ENCODE data around the gene FABP7.
"Not testable (repeated sequence)": the region's sequence is repeated elsewhere in the genome, so short reads cannot be mapped to it uniquely, and the experiment has no call there.

Gene FABP7

DNA sequence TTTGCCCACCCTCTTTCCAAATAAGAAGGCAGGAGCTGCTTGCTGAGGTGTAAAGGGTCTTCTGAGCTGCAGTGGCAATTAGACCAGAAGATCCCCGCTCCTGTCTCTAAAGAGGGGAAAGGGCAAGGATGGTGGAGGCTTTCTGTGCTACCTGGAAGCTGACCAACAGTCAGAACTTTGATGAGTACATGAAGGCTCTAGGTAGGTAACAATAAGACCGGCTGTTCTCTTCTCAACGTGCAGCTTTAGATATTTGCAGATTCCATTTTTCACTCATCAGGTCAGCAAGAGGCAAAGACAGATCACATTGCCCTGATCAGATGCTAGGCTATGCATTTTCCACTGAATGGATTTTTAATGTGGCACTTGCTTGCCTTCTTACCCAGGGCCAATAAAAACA lies at the start of gene FABP7:
Gene FABP7, plus strand, starts transcription at position 50 of the 400 bp plus-strand sequence. Its CDS starts 79 bp downstream, at position 129.
- DNase-seq (ENCODE audit: low spot score), result no peak

DNA sequence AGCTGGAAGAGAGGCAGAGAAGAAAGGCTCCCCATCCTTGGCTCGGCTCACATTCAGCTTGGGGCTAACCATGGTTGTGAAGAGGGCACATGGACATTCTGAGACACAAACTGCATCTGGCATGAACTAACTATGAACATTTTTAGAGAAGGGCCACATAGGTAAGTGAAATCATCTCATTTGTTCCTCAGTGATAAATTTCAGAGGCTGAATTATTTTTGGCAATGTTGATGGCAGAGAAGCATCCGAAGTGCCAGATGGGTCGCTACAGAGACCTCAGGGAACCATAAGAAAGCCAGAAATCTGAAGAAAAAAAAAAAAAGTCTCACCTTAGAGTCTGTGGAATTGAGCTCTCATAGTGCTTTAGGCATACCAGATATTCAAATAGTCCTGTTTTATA lies 49.2 kb upstream of the FABP7 start:
- DNase-seq (ENCODE audit: low spot score), result no peak

DNA sequence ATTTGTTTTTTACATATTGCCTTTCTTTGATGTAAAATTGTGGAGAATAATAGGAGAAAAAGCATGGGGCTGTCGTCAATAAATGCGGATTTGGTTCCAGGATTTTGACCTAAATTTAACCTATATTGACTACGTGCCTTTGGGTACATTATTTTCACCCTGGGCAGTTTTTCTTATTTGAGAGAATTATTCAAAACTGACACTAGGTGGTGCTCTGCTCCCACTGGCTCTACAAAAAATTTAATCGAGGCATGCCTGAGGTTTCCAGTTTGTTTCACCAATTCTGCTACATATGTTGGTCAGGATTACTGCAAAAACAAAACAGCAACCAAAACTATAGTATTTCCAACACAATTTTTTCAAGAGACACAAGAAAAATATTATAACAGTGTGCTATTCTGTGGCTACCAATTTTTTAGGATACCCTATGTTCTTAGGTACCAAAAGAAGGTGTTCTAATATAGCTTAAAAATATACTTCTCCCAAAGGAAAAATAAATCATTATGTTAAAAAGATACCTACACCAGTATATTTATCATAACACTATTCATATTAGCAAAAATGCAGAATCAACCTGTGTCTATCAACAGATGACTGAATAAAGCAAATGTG lies 48.6 kb upstream of the FABP7 start:
- peak; percentile 38 for DNase-seq (ENCODE audit: low spot score)

DNA sequence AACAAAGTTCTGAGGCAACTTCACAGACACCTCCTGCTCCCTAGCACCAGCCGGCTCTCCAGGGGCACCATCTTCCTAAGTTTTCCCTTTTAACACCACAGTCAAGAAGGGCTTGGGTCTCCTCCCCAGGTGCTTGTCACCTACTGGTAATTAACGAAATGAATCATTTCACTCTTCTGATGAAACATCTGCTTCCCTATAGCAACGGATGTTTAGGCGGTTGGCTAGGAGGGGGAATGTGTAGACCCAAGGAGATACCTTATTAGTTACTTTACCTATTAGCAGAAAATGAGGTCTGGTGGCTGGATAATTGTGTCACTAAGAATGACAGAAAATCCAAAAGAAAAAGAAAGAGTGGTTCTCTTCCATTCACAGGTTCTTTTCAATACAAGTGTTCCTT lies 46.3 kb upstream of the FABP7 start:
- DNase-seq (ENCODE audit: low spot score), result no peak

DNA sequence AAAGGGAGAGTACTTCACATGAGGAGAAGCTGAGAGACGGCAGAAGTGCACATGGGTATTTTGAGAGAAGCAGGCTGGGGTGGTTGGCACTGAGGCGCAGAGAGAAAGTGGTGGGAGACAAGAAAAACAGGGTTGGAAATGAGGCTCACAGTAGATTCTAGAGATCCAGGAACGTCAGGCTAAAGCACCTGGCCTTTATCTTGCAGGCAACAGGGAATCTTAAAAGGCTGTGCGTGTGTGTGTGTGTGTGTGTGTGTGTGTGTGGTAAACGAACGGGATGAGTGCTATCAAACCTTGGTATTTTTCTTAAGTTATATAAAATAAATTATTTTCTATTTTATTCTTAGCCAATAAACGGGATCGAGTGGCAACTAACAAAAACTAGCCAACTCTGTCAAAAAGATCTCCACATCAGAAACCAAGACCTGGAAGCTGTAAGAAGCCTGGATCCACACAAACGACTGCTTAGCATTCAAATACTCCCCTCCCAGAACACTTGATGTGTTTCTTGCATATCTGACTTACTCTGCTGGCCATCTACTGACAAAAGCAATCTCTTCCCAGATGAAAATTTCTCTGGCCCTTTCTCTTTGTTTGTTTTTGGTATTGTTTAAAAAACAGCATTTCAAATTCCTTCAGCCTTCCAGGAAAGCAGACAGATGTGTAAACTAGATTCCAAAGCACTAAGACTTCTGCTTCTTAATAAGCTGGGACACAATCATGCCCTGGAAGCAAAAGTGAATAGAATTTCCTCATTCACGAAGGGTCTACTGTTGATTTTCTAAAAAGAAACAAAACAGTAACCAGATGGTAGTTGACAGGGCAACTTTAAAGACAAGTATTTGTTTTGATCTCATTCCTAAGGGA lies 44.8 kb upstream of the FABP7 start:
- no peak for DNase-seq (ENCODE audit: low spot score)

DNA sequence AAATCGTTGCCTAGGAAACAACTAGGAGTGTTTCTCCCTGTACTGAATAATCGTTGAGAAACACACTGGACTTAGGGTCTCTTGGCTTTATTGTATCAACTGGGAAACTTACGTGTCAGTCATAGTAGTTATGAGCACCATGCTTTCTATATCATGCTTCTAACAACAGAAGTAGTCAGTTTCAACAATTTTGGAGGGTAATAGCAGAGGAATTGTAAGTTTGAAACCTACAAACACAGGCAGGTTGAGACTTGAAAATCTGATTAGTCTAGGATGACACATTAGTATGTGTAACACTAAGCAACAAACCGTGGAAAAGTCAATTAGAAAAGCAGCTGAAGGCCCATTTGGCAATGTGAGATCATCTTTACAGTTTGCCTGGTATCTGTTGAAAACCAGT lies 43.9 kb upstream of the FABP7 start:
- DNase-seq (ENCODE audit: low spot score), result no peak

DNA sequence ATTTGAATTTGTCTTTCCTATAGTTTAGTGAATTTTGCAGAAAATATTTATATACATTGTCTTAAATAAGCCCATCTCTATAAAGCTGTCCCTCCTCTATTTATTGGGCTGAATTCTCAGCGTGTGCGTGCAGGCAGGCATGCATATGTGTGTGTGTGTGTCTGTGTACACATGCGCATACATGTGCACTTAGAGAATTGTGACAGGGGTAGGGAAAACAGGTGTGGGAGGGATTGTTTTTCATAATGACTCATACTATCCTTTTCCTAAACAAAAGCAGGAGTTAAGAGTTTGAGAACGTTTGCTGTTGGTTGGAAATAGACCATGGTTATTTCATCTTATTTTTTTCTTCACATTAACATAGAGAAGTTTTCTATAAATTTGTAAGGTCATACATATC lies 43.4 kb upstream of the FABP7 start:
- DNase-seq (ENCODE audit: low spot score), result no peak

DNA sequence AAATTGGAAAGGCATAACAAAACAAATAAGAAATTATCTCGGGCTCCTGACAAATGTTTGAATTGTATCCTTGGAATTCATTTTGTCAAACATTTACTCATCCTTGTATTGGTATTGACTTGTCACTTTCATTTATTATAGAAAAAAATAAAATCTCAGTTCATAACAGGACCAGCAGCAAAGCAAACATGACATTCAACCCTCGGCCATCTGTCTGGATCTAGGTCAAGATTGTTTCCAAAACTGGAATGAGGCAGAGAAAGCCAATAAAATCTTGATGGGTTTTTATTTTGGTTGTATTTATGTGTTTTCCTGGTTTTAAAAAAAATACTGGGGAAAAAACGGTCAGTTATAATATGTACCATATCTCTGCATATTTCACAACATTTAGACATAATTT lies 42.9 kb upstream of the FABP7 start:
- DNase-seq (ENCODE audit: low spot score), result no peak

DNA sequence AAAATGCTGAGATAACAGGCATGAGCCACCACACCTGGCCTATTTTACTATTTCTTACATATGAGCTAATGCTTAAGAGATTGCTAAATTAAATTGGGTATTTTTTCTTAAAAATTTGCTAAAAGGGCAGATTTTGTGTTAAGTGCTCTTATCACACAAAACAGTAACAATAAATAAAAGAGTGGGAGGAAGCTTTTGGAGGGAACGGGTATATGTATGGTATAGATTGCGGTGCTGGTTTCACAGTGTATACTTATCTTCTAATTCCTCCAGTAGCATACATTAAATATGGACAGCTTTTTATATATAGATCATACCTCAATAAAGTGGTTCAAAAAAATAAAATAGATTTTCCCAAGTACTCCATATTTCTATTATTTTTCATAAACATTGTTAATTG lies 39.4 kb upstream of the FABP7 start:
- no peak for DNase-seq (ENCODE audit: low spot score)

DNA sequence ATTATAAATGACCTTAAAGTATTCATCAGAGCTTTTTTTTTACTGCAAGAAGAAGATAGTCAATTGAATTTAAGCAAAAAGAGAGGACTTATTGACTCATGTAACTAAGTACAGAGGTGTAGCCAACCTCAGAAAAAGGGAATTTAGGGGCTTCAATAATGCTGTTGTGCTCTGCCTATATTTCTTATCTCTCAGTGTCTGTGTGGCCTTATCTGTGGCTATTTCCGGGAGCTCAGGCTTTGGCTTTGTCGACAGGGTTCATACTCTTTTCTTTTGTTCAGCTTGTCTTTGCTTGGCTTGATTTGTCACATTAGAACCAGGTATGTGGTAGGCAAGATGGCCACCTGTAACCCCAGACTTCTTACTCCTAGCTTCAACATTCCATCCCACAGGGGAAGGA lies 38.6 kb upstream of the FABP7 start:
- no peak for DNase-seq (ENCODE audit: low spot score)

DNA sequence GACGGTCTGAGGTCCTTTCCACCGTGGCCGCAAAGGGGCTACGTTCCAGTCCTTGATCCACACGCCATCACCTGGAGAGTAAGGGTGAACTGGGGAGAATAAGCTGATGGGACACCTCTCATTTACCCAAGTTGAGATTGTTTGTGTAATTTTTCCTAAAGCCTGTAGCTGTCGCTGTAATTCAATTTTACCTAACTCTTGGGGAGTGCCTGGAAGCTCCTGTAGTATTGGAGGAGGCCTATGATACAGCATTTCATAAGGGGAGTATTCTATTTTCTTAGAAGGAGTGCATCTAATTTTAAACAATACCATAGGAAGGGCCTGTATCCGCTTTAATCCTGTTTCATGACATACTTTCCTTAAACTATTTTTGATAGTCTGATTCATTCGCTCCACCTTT lies 35.3 kb upstream of the FABP7 start:
- DNase-seq (ENCODE audit: low spot score), result not testable (repeated sequence)

DNA sequence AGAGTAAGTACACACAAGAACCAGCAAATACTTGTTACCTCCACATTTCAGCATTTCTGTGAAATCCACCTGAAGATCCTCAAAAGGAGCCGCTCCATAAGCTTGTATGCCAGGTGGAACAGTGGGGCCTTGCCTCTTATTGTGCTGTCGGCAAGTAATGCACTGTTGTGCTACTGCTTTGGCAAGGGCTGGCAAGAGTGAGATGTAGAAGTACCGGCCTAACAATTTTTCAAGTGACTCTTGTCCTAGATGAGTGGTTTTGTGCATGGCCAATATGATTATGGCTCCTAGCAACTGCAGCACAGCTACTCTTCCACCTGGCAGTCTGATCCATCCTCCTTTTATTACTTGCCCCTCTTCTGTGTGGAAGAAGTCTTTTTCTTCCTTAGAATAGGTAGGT lies 34.7 kb upstream of the FABP7 start:
- DNase-seq (ENCODE audit: low spot score), result not testable (repeated sequence)

DNA sequence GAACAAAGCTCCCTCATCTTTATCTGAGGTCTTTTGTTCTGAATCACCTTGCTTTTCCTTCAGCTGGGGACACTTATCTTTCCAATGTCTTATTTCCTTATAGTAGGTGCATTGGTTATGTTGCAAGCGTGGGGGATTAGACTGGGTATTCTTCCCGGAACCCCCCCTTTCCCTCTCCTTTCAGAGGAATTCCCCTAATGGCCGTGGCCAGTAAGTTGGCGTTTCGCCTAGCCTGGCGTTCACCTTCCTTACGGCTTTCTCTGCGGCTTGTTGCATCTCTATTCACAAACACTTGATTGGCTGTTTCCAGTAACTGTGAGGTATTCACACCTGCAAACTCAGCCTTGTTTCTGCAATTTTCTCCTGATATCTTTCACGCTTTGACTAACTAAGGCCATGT lies 32.8 kb upstream of the FABP7 start:
- DNase-seq (ENCODE audit: low spot score), result no peak

DNA sequence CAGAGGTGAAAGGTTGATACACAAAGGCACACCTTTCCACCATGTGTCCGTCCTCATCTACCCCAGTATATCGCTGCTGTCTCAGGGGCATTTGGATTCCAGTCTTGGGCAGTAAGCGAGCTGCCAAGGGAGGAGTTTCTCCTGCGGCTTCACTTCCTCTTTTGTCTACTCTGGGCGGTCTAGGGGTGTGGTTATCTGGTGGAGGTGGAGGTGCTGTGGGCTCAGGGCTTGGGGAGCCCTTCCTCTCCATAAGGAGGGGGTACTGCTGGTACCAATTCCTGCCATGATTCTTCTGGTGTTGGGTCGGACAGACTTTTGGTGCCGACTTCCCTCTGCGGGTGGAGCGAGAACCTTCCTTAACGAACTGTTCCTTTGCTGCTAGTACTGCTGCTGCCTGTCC lies 31.9 kb upstream of the FABP7 start:
- DNase-seq (ENCODE audit: low spot score), result no peak

DNA sequence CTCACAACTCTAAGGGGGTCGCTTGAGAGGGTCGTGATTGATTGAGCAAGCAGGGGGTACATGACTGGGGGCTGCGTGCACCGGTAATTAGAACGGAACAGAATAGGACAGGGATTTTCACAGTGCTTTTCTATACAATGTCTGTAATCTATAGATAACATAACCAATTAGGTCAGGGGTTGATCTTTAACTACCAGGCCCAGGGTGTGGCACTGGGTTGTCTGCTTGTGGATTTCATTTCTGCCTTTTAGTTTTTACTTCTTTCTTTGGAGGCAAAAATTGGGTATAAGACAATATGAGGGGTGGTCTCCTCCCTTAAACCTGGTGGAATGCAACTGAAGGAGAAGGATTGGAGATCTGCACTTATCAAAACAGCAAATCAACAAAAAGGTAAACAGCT lies 30.6 kb upstream of the FABP7 start:
- not testable (repeated sequence) for DNase-seq (ENCODE audit: low spot score)

DNA sequence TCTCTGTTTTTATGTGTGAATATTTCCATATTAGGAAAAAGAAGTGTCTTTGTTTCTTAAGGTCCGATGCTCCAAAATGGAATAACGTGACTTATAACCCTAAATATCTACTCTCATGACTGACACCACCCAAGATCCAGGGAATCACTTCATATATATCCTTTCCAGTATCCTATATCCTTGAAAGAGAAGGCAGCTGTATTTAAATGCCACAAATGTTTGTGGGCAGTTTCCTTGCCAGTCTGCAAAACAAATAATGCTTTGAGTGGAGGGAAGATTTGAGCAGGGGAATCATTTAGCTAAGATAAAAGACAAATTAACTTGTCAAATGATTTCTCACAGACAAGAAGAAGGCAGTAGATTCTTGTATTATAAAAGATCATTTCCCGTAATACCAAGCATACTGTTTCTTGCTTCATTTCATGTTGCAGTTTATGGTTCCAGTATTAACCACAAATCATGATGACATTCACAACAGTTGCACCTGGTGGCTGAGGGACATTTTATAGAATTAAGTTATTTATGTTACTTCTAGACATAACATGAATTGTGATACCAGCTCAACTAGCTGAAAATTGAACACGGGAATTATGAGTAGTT lies 30.0 kb upstream of the FABP7 start:
- no peak for DNase-seq (ENCODE audit: low spot score)

DNA sequence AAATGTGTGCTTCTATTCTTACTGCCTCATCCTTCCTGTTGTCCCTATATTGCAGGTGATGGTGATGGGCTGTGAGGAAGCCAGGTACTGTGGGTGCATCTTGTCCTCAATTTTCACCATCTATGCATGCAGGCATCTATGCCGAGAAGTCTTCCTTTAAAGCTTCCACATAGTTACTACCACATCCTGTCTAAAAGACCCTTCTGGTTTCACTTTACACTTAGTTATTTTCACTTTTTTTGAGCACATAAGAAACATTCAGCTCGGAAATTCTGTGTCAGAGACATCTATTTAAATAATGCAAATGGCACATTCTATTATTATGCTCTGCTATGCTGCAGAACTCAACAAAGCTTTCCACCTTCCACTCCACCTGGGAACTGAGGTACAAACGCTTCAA lies 28.2 kb upstream of the FABP7 start:
- DNase-seq (ENCODE audit: low spot score), result no peak

DNA sequence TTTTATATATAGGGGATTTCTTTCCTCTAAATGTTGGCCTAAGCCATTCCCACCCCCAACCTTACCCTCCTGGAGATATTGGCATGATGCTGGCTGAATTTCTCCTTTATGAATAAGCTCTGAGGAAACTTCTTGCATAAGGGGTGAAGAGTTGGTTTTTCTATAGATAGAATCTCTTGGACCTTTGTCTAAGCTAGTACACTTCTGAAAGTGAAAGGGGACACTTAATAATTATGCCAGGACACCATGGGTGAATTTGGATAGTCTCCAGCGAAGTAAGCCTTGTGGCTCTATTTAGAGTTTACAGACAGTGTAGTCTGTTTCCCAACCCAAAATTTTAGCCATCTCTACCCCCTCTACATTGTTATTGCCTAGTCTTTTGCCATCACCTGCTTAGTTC lies 27.1 kb upstream of the FABP7 start:
- no peak for DNase-seq (ENCODE audit: low spot score)

DNA sequence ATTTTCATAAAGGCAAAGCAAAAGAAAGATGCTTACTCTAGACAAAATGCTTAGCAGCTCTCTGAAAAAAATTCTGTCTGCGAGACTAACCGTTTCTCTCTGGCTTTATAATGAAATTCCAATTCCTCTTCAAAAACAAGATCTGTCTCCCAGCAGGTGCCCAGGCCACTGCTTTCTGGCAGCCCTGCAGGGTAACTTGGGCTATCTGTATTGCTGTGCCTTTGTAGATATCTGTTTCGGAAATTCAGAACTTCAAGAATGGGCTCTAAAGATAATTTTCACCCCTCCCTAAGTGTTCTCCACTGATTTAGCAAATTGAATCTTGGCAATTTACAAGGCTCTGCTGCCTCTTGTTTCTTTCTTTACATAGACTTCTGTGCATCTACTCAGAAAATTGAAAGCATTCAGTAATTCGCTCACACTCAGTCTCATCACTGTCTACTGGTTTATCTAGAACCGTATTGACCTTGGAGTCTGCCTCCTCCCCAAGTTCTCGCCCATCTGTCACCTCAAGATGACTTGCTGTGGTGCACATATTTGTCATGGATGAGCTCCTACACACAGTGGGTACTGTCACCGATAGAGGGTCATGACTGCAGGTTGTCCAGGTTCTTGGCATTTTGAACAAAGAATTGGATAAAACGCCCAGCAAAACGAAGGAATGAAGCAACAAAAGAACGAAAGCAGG lies 26.4 kb upstream of the FABP7 start:
- no peak for DNase-seq (ENCODE audit: low spot score)

DNA sequence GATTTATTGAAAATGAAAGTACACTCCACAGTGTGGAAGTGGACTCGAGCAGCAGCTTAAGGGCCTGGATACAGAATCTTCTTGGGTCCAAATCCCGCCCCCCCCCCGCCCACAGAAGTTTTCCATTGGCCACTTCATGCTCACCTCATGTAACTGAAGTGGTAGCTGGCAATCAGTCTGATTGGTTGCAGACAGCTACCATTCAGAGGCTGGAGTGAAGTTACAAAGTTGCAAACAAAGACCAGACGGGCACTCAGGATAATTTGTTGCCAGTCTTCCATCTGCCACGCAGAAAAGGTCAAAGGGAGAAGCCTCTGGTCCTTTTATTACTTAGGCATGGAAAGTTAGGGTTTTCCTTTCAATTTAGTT lies 25.8 kb upstream of the FABP7 start:
- DNase-seq (ENCODE audit: low spot score), result peak; percentile 22

DNA sequence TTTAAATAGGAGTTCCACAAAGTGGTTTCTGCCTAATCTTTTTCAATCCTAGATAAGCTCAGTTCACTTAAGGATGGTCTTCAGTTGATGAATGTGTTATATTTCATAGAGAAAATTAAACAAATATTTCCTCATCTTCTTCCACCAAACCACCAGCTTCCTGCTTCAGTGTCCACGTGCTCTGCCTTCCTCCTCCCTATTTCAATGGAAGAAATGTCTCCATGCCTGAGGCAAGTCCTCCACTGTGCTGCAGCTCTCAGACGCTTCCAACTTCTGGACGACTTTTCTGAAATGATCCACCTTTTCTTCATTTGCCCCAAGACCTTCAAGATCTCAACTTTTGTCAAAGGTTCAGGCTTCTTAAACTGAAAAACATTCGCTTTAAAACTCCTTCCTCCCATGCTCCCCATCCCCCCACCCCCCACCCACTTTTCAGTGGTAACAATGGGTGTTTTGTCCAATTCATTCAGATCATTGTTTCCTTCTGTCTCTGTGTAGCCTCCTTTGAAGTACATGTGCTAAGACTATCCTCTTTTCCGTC lies 25.3 kb upstream of the FABP7 start:
- DNase-seq (ENCODE audit: low spot score), result peak; percentile 27

DNA sequence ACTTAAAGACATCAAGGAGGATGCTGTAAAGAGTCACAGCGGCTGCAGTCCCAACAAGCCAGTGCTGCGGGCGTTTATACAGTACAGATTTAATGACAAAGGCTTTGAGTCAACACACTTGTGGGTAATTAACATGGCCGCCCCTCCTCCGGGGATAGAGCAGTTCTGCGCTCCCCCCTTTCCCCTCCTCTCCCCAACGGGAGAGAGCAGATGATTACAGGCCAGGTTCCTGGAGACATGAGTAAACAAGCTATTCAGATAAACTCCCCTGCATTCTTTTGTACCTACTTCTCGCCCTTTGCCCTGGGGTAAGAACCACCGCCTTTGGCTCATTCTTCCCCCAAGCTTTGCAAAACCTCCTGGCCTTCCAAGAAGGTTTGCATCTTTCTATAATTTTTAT lies 23.6 kb upstream of the FABP7 start:
- no peak for DNase-seq (ENCODE audit: low spot score)

DNA sequence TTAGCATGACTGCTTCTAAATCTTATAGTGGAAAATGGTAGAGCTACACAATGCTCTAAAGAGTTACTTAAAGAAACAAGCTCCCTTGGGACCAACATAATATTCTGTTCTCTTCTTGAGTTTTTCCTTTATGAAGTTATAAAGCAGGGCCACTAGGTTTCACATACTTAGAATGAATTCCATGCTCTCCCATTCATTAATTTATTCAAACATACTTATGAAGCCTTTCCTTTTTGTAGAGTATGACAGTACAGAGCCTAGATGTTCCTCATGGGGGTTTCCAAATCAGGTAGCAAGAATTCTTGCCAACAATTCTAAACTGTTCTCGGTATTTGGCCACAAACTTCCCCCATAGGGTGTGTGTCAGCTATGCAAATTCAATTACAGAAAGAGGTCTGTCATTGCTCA lies 20.6 kb upstream of the FABP7 start:
- DNase-seq (ENCODE audit: low spot score), result no peak
